PC-3 (cell line): ENCODE data around the gene DDAH2. TPM values are rescaled to one million over a fixed set of nuclear protein-coding genes. Genes with fewer than 3 reads are reported as not detected.

ENCODE experiments used
- ATAC-seq: fragments of 200-7000 bp; cut with Tn5 transposase; 2 replicates; pipeline ENCODE4 v1.9.1; 2020; ENCODE audit warnings: mild to moderate bottlenecking, moderate library complexity
- BruUV-seq: library from RNA; stranded (reverse); fragments of 400-500 nt; replicated peaks from 2 replicates; lab custom pipeline; 2021; lab: Mats Ljungman, UMichigan
- CTCF ChIA-PET: fragments of 300-600 bp; sonication (Branson Sonifier 250); formaldehyde crosslinking; loops from one replicate; lab custom pipeline; 2022; ENCODE audit warnings: antibody characterized with exemption; lab: Charles Lee
- POLR2A ChIA-PET: fragments of 300-600 bp; sonication (Branson Sonifier 250); formaldehyde crosslinking; loops from one replicate; lab custom pipeline; 2022; ENCODE audit warnings: antibody characterized with exemption; ENCODE audit not compliant: unreplicated experiment; lab: Charles Lee
- DNase-seq: peaks from one replicate; pipeline ENCODE4 v3.0.0-alpha.2; 2015
- H2AFZ ChIP-seq: fragments of 300-600 bp; sonication (generic); 2 replicates; pipeline ENCODE4 v1.6.0; 2016; ENCODE audit warnings: antibody characterized with exemption, low read length
- H3F3A ChIP-seq: fragments of 300-600 bp; sonication (generic); one replicate; pipeline ENCODE4 v1.6.0; 2017; ENCODE audit warnings: antibody characterized with exemption, low read length, control low read depth, mild to moderate bottlenecking; ENCODE audit not compliant: unreplicated experiment
- H3K27ac ChIP-seq: fragments of 300-600 bp; sonication (generic); 2 replicates; pipeline ENCODE4 v1.5.1; 2016; ENCODE audit warnings: mild to moderate bottlenecking, low read length
- H3K27me3 ChIP-seq: fragments of 300-600 bp; sonication (generic); 2 replicates; pipeline ENCODE4 v1.6.1; 2016; ENCODE audit warnings: low read length, mixed read lengths
- H3K36me3 ChIP-seq: fragments of 300-600 bp; sonication (generic); 2 replicates; pipeline ENCODE4 v1.6.1; 2016; ENCODE audit warnings: low read depth, mixed run types, low read length, mixed read lengths
- H3K4me1 ChIP-seq: fragments of 300-600 bp; sonication (generic); 2 replicates; pipeline ENCODE4 v1.5.1; 2016; ENCODE audit warnings: low read length; ENCODE audit not compliant: insufficient read depth
- H3K4me2 ChIP-seq: fragments of 300-600 bp; sonication (generic); 2 replicates; pipeline ENCODE4 v1.6.0; 2016; ENCODE audit warnings: low read length
- H3K4me3 ChIP-seq: fragments of 300-600 bp; sonication (generic); 2 replicates; pipeline ENCODE4 v1.5.1; 2016; ENCODE audit warnings: mild to moderate bottlenecking, low read length, mixed read lengths
- H3K79me2 ChIP-seq: fragments of 300-600 bp; sonication (generic); 2 replicates; pipeline ENCODE4 v1.6.1; 2017; ENCODE audit warnings: low read length, mixed read lengths
- H3K9ac ChIP-seq: fragments of 300-600 bp; sonication (generic); 2 replicates; pipeline ENCODE4 v1.6.0; 2016; ENCODE audit warnings: mild to moderate bottlenecking, low read length
- H3K9me2 ChIP-seq: fragments of 300-600 bp; sonication (generic); replicated peaks from 2 replicates; pipeline ENCODE4 v1.6.1; 2016; ENCODE audit warnings: mixed run types, low read length, mixed read lengths
- H3K9me3 ChIP-seq: fragments of 300-600 bp; sonication (generic); 2 replicates; pipeline ENCODE4 v1.6.1; 2016; ENCODE audit warnings: low read length, mixed read lengths
- H4K20me1 ChIP-seq: fragments of 300-600 bp; sonication (generic); 2 replicates; pipeline ENCODE4 v1.6.1; 2016; ENCODE audit warnings: low read length, mixed read lengths
- EZH2 ChIP-seq: fragments of 300-600 bp; sonication (generic); IDR thresholded peaks from one replicate; pipeline ENCODE4 v1.6.1; 2017; ENCODE audit warnings: antibody characterized with exemption, mild to moderate bottlenecking, low read length; ENCODE audit not compliant: unreplicated experiment
- EZH2phosphoT487 ChIP-seq: fragments of 300-600 bp; sonication (generic); IDR thresholded peaks from 2 replicates; pipeline ENCODE4 v1.6.1; 2018; ENCODE audit warnings: mild to moderate bottlenecking, antibody characterized with exemption, low read length, borderline replicate concordance
- intact Hi-C: fragments of 100-400 bp; cut with micrococcal nuclease; formaldehyde crosslinking; loops from 2 replicates; pipeline ENCODE4 v1.9.0; 2023
- total RNA-seq: library from RNA; depleted of rRNA; stranded (reverse); fragments of >200 nt; gene quantifications from 2 replicates; pipeline ENCODE4 v1.2.3, GENCODE V29; 2014
- TF ChIP-seq, protein P1 (sequence below): fragments of 300-600 bp; sonication (generic); conservative IDR thresholded peaks from 2 replicates; pipeline ENCODE4 v1.5.1; 2017; ENCODE audit warnings: antibody characterized with exemption, low read depth, mild to moderate bottlenecking, low read length

Gene DDAH2
- total RNA-seq, 1 experiment from 2014 or later = 65.5 TPM

GRCh38 chr6:31681135-31681671 is 47.9 kb downstream of the DDAH2 start:
- intact Hi-C loops = loop anchor here (10.0 kb wide), 2 partner anchors 154 to 184 kb away; partner anchors contain the start of gene NEU1
- no peaks in the 10 kb centered on the region for H3K36me3 ChIP-seq
- H3K79me2 ChIP-seq = no peaks in the 10 kb centered on the region
- H2AFZ ChIP-seq = peak overlapping the region; percentile 83
- H3K27me3 ChIP-seq = no peaks in the 10 kb centered on the region
- ChIA-PET CTCF (interaction anchor here (0.6 to 1.0 kb wide), 2 partner anchors 51 to 89 kb away, joined by 4 read pairs; no protein-coding TSS in a partner anchor), POLR2A (no interaction called here)
- H3F3A ChIP-seq = peaks cover 4% of the 10 kb centered on the region
- TF ChIP-seq EZH2 (no peak), EZH2phosphoT487 (no peak)
- TF ChIP-seq, protein P1, sequence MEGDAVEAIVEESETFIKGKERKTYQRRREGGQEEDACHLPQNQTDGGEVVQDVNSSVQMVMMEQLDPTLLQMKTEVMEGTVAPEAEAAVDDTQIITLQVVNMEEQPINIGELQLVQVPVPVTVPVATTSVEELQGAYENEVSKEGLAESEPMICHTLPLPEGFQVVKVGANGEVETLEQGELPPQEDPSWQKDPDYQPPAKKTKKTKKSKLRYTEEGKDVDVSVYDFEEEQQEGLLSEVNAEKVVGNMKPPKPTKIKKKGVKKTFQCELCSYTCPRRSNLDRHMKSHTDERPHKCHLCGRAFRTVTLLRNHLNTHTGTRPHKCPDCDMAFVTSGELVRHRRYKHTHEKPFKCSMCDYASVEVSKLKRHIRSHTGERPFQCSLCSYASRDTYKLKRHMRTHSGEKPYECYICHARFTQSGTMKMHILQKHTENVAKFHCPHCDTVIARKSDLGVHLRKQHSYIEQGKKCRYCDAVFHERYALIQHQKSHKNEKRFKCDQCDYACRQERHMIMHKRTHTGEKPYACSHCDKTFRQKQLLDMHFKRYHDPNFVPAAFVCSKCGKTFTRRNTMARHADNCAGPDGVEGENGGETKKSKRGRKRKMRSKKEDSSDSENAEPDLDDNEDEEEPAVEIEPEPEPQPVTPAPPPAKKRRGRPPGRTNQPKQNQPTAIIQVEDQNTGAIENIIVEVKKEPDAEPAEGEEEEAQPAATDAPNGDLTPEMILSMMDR = no peak
- H3K4me3 ChIP-seq = peak overlapping the region; percentile 67
- BruUV-seq = TSS peak; percentile 69
- H3K4me1 ChIP-seq = peaks cover 16% of the 10 kb centered on the region
- H3K4me2 ChIP-seq = peak overlapping the region; percentile 85
- peak overlapping the region; percentile 10; the same call in 1 of the 2 replicates for H3K27ac ChIP-seq
- ATAC-seq = peak; percentile 54
- H4K20me1 ChIP-seq = no peaks in the 10 kb centered on the region
- peak overlapping the region; percentile 59 for H3K9ac ChIP-seq
- peak; percentile 48 for DNase-seq
- H3K9me3 ChIP-seq = no peaks in the 10 kb centered on the region
- no peaks in the 10 kb centered on the region for H3K9me2 ChIP-seq

GRCh38 chr6:31680226-31681134 is 48.6 kb downstream of the DDAH2 start, which contains the start of gene LY6G5C:
Gene LY6G5C (minus strand): TSS chr6:31681067. CDS start chr6:31680373, 694 bp downstream.
- intact Hi-C loops = loop anchor here (1.0 to 10.0 kb wide), 4 partner anchors 59 to 184 kb away; partner anchors contain the start of gene NEU1
- H2AFZ ChIP-seq = peak within 1 kb of the TSS; percentile 83
- ChIA-PET CTCF (interaction anchor here (0.5 to 1.0 kb wide), 3 partner anchors 52 to 184 kb away, joined by 3 to 4 read pairs (median 4); no protein-coding TSS in a partner anchor), POLR2A (no interaction called here)
- peak within 1 kb of the TSS; percentile 59 for H3K9ac ChIP-seq
- no peaks in the 10 kb centered on the region for H4K20me1 ChIP-seq
- peaks cover 16% of the 10 kb centered on the region for H3K4me1 ChIP-seq
- H3K36me3 ChIP-seq = no peaks in the 10 kb centered on the region
- BruUV-seq = TSS peak; percentile 59
- peaks cover 4% of the 10 kb centered on the region for H3F3A ChIP-seq
- H3K27ac ChIP-seq = peak within 1 kb of the TSS; percentile 21
- TF ChIP-seq, protein P1 = peak; percentile 61
- no peak for TF ChIP-seq EZH2
- TF ChIP-seq EZH2phosphoT487 = no peak
- peak; percentile 78 for ATAC-seq
- no peaks in the 10 kb centered on the region for H3K9me3 ChIP-seq
- H3K79me2 ChIP-seq = no peaks in the 10 kb centered on the region
- peak within 1 kb of the TSS; percentile 67 for H3K4me3 ChIP-seq
- H3K9me2 ChIP-seq = no peaks in the 10 kb centered on the region
- no peaks in the 10 kb centered on the region for H3K27me3 ChIP-seq
- DNase-seq = peak; percentile 84
- peak within 1 kb of the TSS; percentile 85 for H3K4me2 ChIP-seq
